Spleen (tissue), 11 donors: Measurements from ENCODE around the gene FAM20C. TPM values are rescaled to one million over a fixed set of nuclear protein-coding genes. Genes with fewer than 3 reads are reported as not detected.

ENCODE experiments used
- DNase-seq: peaks from one replicate; pipeline ENCODE4 v3.0.0-alpha.2; 2020
- H3K27ac ChIP-seq, 8 donors: fragments of 200-600 bp; sonication (generic) in 7 of 8; 1 replicate in 4 of 8; 2 replicates in 4 of 8; pipeline versions ENCODE4 v1.5.0 to v1.8.0; 2016 to 2021; ENCODE audit warnings: inconsistent platforms in 4 of 8, mild to moderate bottlenecking in 4 of 8, moderate library complexity in 1 of 8
- H3K27me3 ChIP-seq, 7 donors: fragments of 200-600 bp; sonication (generic) in 6 of 7; replicated peaks in 1 of 7; 1 replicate in 4 of 7; 2 replicates in 3 of 7; pipeline versions ENCODE4 v1.5.0 to v1.8.0; 2016 to 2021; ENCODE audit warnings: inconsistent platforms in 3 of 7, mild to moderate bottlenecking in 1 of 7
- H3K36me3 ChIP-seq, 6 donors: fragments of 200-600 bp; sonication (generic) in 5 of 6; 1 replicate in 4 of 6; 2 replicates in 2 of 6; pipeline versions ENCODE4 v1.5.0 to v1.8.0; 2016 to 2021; ENCODE audit warnings: inconsistent platforms in 2 of 6
- H3K4me1 ChIP-seq, 6 donors: fragments of 200-600 bp; sonication (generic) in 5 of 6; 1 replicate in 3 of 6; 2 replicates in 3 of 6; pipeline versions ENCODE4 v1.5.0 to v1.8.0; 2016 to 2021; ENCODE audit warnings: inconsistent platforms in 3 of 6
- H3K4me3 ChIP-seq, 8 donors: fragments of 200-600 bp; sonication (generic) in 7 of 8; 1 replicate in 4 of 8; 2 replicates in 4 of 8; pipeline versions ENCODE4 v1.5.0 to v1.8.0; 2016 to 2021; ENCODE audit warnings: inconsistent platforms in 4 of 8, mild to moderate bottlenecking in 4 of 8, moderate library complexity in 2 of 8
- H3K9me3 ChIP-seq, 8 donors: fragments of 200-600 bp; sonication (generic) in 7 of 8; 1 replicate in 4 of 8; 2 replicates in 4 of 8; pipeline versions ENCODE4 v1.5.0 to v1.8.0; 2016 to 2021; ENCODE audit warnings: inconsistent platforms in 4 of 8
- CTCF ChIP-seq, 11 experiments: fragments of 200-600 bp in 7 of 11; fragments of 450-650 bp in 4 of 11; sonication (generic) in 4 of 11; IDR thresholded peaks in 8 of 11; conservative IDR thresholded peaks in 3 of 11; 1 replicate in 7 of 11; 2 replicates in 4 of 11; pipeline versions ENCODE4 v1.4.0 to v1.8.0; 2016 to 2021; ENCODE audit warnings: antibody characterized with exemption in 11 of 11, inconsistent platforms in 4 of 11, mild to moderate bottlenecking in 1 of 11
- POLR2A ChIP-seq, 3 donors: fragments of 450-650 bp; IDR thresholded peaks; one replicate each; pipeline ENCODE4 v1.5.1; 2017; ENCODE audit warnings: antibody characterized with exemption in 3 of 3, mild to moderate bottlenecking in 1 of 3
- POLR2AphosphoS5 ChIP-seq, 3 donors: sonication (generic); formaldehyde crosslinking; IDR thresholded peaks; one replicate each; pipeline ENCODE4 v1.5.1; 2017; ENCODE audit warnings: antibody characterized with exemption in 3 of 3
- WGBS, 5 donors: extraction: QIAGEN DNeasy Blood & Tissue Kit in 3 of 5; methylation state at CpG; one replicate each; pipeline versions ENCODE4 v1.1.5 to v1.1.7; 2013 to 2018; 5-methylcytosine and 5-hydroxymethylcytosine counted together
- intact Hi-C: fragments of 100-400 bp; cut with DNase I; formaldehyde crosslinking; loops from one replicate; pipeline ENCODE4 v1.15.0; 2023; ENCODE audit warnings: low total_unique reads
- polyA plus RNA-seq, 3 donors: library from polyadenylated mRNA; stranded (reverse); fragments of 200-250 nt; gene quantifications; one replicate each; pipeline ENCODE4 v1.2.1, GENCODE V29; 2013
- total RNA-seq, 7 donors: library from RNA; depleted of rRNA in 3 of 7; stranded (reverse); fragments of >200 nt in 3 of 7; fragmentation: NEBNext Ultra II Directional in 4 of 7; extraction: Animal tissue kit (Norgen Biotek cat#: 25700) in 4 of 7; gene quantifications; one replicate each; pipeline versions ENCODE4 v1.1.0 to v1.2.1, GENCODE V29; 2016 to 2021
- donor health status: healthy with polysubstance abuse.
- donor health status: DM: no; HTN: no; CAD: no; lungs with moderate emphysema.
- donor health status: DM: no; HTN: no; CAD: no.
- donor health status: Bipolar disorder and iron deficiency.
- donor health status: healthy.
- donor health status: DM: no; HTN: no; CAD: no.
- donor health status: DM: yes; HTN: yes; CAD: no.

FAM20C gene
- total and polyA plus RNA-seq, 10 donors, result 6.9 to 27.3 (median 14.6) TPM

GRCh38 chr7:253581-254336 is 61.4 kb downstream of the FAM20C start:
- H3K4me1 ChIP-seq, result no peaks in the 10 kb centered on the region
- WGBS, 5 donors, result 91 to 94% (median 94%) methylated on average over 36 to 41 of the region's 41 CpGs
- DNase-seq, result no peak
- no peaks in the 10 kb centered on the region for H3K9me3 ChIP-seq
- H3K4me3 ChIP-seq, result no peak overlapping the region
- intact Hi-C loops, result no loop called here
- no peak overlapping the region for H3K27ac ChIP-seq
- no peak for TF ChIP-seq POLR2A (IDR thresholded peaks at IDR 0.05)
- no peak for TF ChIP-seq POLR2AphosphoS5 (IDR thresholded peaks at IDR 0.05)
- no peak for TF ChIP-seq CTCF (IDR thresholded peaks at IDR 0.05 in 8 of 11, conservative IDR thresholded peaks at IDR 0.05 in 3 of 11)
- H3K27me3 ChIP-seq, result peaks cover 0 to 3% (median 0%) of the 10 kb centered on the region in 7 donors
- H3K36me3 ChIP-seq, result peaks cover 0 to 78% (median 14%) of the 10 kb centered on the region in 6 donors

- H3K36me3 ChIP-seq, result peaks cover 0 to 77% (median 17%) of the 10 kb centered on the region in 6 donors
- no peaks in the 10 kb centered on the region for H3K9me3 ChIP-seq
- no peak overlapping the region for H3K4me3 ChIP-seq
- intact Hi-C loops, result no loop called here
- H3K27me3 ChIP-seq, result peaks cover 0 to 3% (median 0%) of the 10 kb centered on the region in 7 donors
- no peak for DNase-seq
- TF ChIP-seq CTCF (IDR thresholded peaks at IDR 0.05 in 8 of 11, conservative IDR thresholded peaks at IDR 0.05 in 3 of 11) (no peak), POLR2A (IDR thresholded peaks at IDR 0.05) (no peak), POLR2AphosphoS5 (IDR thresholded peaks at IDR 0.05) (no peak)
- 90 to 97% (median 96%) methylated on average over 31 of the region's 31 CpGs for WGBS, 5 donors
- no peaks in the 10 kb centered on the region for H3K4me1 ChIP-seq
- H3K27ac ChIP-seq, result no peak overlapping the region
Measured at GRCh38 chr7:254337-255037, 62.1 kb downstream of the FAM20C start.

GRCh38 chr7:255038-255435 is 62.7 kb downstream of the FAM20C start:
- H3K4me1 ChIP-seq, result no peaks in the 10 kb centered on the region
- TF ChIP-seq CTCF (IDR thresholded peaks at IDR 0.05 in 8 of 11, conservative IDR thresholded peaks at IDR 0.05 in 3 of 11), result no peak
- no peak for TF ChIP-seq POLR2AphosphoS5 (IDR thresholded peaks at IDR 0.05)
- TF ChIP-seq POLR2A (IDR thresholded peaks at IDR 0.05), result no peak
- H3K4me3 ChIP-seq, result no peak overlapping the region
- H3K27ac ChIP-seq, result no peak overlapping the region
- DNase-seq, result no peak
- peaks cover 0 to 77% (median 20%) of the 10 kb centered on the region in 6 donors for H3K36me3 ChIP-seq
- intact Hi-C loops, result no loop called here
- H3K9me3 ChIP-seq, result no peaks in the 10 kb centered on the region
- WGBS, 5 donors, result 92 to 94% (median 92%) methylated on average over 19 of the region's 19 CpGs
- H3K27me3 ChIP-seq, result peaks cover 0 to 3% (median 0%) of the 10 kb centered on the region in 7 donors
